IMR-90 (cell line): Measurements from ENCODE around the gene PDLIM5. TPM values are rescaled to one million over a fixed set of nuclear protein-coding genes. Genes with fewer than 3 reads are reported as not detected.

ENCODE experiments used
- ATAC-seq: fragments of 200-7000 bp; cut with Tn5 transposase; 2 replicates; pipeline ENCODE4 v1.9.1; 2020; ENCODE audit warnings: low read depth, mild to moderate bottlenecking, moderate library complexity
- BruUV-seq: library from RNA; stranded (reverse); fragments of 400-500 nt; replicated peaks from 2 replicates; lab custom pipeline; 2021; lab: Mats Ljungman, UMichigan
- CTCF ChIA-PET: fragments of 300-600 bp; formaldehyde crosslinking; extraction: SDS; loops from one replicate; lab custom pipeline; 2021; ENCODE audit warnings: antibody characterized with exemption; lab: Yijun Ruan, JAX
- POLR2A ChIA-PET: fragments of 300-600 bp; sonication (Branson Sonifier 250); formaldehyde crosslinking; loops from one replicate; lab custom pipeline; 2022; ENCODE audit warnings: antibody characterized with exemption; ENCODE audit not compliant: unreplicated experiment; lab: Charles Lee
- DNase-seq: peaks from one replicate; pipeline ENCODE4 v3.0.0; 2013
- H2AFZ ChIP-seq: replicated peaks from 2 replicates; pipeline ENCODE3; 2013; ENCODE audit warnings: low read length, mild to moderate bottlenecking; ENCODE audit not compliant: poor library complexity
- H2AK5ac ChIP-seq: 2 replicates; pipeline ENCODE4 v1.6.1; 2013; ENCODE audit warnings: low read depth, low read length, inconsistent platforms
- H2AK9ac ChIP-seq: replicated peaks from 2 replicates; pipeline ENCODE3; 2013; ENCODE audit warnings: mild to moderate bottlenecking, low read depth, low read length, moderate library complexity; ENCODE audit not compliant: poor library complexity
- H2BK120ac ChIP-seq: 2 replicates; pipeline ENCODE4 v1.6.1; 2013; ENCODE audit warnings: low read depth, low read length, inconsistent platforms
- H2BK15ac ChIP-seq: 3 replicates; pipeline ENCODE4 v1.6.1; 2013; ENCODE audit warnings: low read depth, low read length, inconsistent platforms
- H2BK20ac ChIP-seq: 2 replicates; pipeline ENCODE4 v1.6.1; 2013; ENCODE audit warnings: low read depth, mild to moderate bottlenecking, inconsistent platforms, low read length, moderate library complexity
- H2BK5ac ChIP-seq: 2 replicates; pipeline ENCODE4 v1.6.1; 2013; ENCODE audit warnings: mild to moderate bottlenecking, low read depth, low read length, inconsistent platforms; ENCODE audit not compliant: poor library complexity, severe bottlenecking
- H3K14ac ChIP-seq: replicated peaks from 2 replicates; pipeline ENCODE4 v1.6.1; 2013; ENCODE audit warnings: low read depth, low read length, inconsistent platforms
- H3K18ac ChIP-seq: 2 replicates; pipeline ENCODE4 v1.6.1; 2013; ENCODE audit warnings: low read depth, low read length, control low read depth
- H3K23ac ChIP-seq: 2 replicates; pipeline ENCODE4 v1.6.1; 2013; ENCODE audit warnings: low read depth, low read length, inconsistent platforms
- H3K27ac ChIP-seq: 2 replicates; pipeline ENCODE4 v1.5.1; 2013; ENCODE audit warnings: mild to moderate bottlenecking, control low read depth, low read length; ENCODE audit not compliant: insufficient read depth
- H3K27me3 ChIP-seq: 2 replicates; pipeline ENCODE4 v1.6.1; 2013; ENCODE audit warnings: low read length; ENCODE audit not compliant: control insufficient read depth, insufficient read depth
- H3K36me3 ChIP-seq: 2 replicates; pipeline ENCODE4 v1.6.1; 2013; ENCODE audit warnings: low read length, mixed read lengths; ENCODE audit not compliant: control insufficient read depth, insufficient read depth
- H3K4ac ChIP-seq: 2 replicates; pipeline ENCODE4 v1.6.1; 2013; ENCODE audit warnings: low read depth, low read length, inconsistent platforms
- H3K4me1 ChIP-seq: 2 replicates; pipeline ENCODE4 v1.6.1; 2013; ENCODE audit warnings: low read length, mixed read lengths; ENCODE audit not compliant: control insufficient read depth, insufficient read depth
- H3K4me2 ChIP-seq: 2 replicates; pipeline ENCODE4 v1.6.1; 2013; ENCODE audit warnings: low read depth, mild to moderate bottlenecking, control low read depth, low read length, moderate library complexity
- H3K4me3 ChIP-seq: 2 replicates; pipeline ENCODE4 v1.5.1; 2013; ENCODE audit warnings: low read depth, mild to moderate bottlenecking, control low read depth, low read length, moderate library complexity; ENCODE audit not compliant: insufficient read depth
- H3K56ac ChIP-seq: 2 replicates; pipeline ENCODE4 v1.6.1; 2013; ENCODE audit warnings: low read length, inconsistent platforms; ENCODE audit not compliant: insufficient read depth; ENCODE audit errors: extremely low read depth
- H3K79me1 ChIP-seq, 2 experiments: 2 replicates each; pipeline ENCODE4 v1.6.1; 2013; ENCODE audit warnings: low read length in 2 of 2, inconsistent platforms in 1 of 2, low read depth in 1 of 2
- H3K9ac ChIP-seq: 2 replicates; pipeline ENCODE4 v1.6.1; 2013; ENCODE audit warnings: low read depth, low read length, control low read depth
- H3K9me1 ChIP-seq: 2 replicates; pipeline ENCODE4 v1.6.1; 2013; ENCODE audit warnings: low read length, inconsistent platforms; ENCODE audit not compliant: insufficient read depth
- H3K9me3 ChIP-seq: 2 replicates; pipeline ENCODE4 v1.6.1; 2013; ENCODE audit warnings: low read length; ENCODE audit not compliant: control insufficient read depth, insufficient read depth
- H4K20me1 ChIP-seq: 2 replicates; pipeline ENCODE4 v1.6.1; 2013; ENCODE audit warnings: low read length, inconsistent platforms; ENCODE audit not compliant: insufficient read depth
- H4K5ac ChIP-seq: 2 replicates; pipeline ENCODE4 v1.6.1; 2013; ENCODE audit warnings: mild to moderate bottlenecking, low read depth, low read length, control low read depth
- H4K8ac ChIP-seq, 2 experiments: 2 replicates each; pipeline ENCODE4 v1.6.1; 2013; ENCODE audit warnings: low read depth in 2 of 2, low read length in 2 of 2, control low read depth in 1 of 2, inconsistent platforms in 1 of 2
- H4K91ac ChIP-seq: 2 replicates; pipeline ENCODE4 v1.6.1; 2013; ENCODE audit warnings: low read depth, low read length, inconsistent platforms; ENCODE audit not compliant: insufficient read depth
- BHLHE40 ChIP-seq: fragments of 150-350 bp; IDR thresholded peaks from 2 replicates; pipeline ENCODE4 v1.6.1; 2016; ENCODE audit warnings: mild to moderate bottlenecking, low read depth, low read length
- CEBPB ChIP-seq: IDR thresholded peaks from 2 replicates; pipeline ENCODE4 v1.6.1; 2012; ENCODE audit warnings: low read depth, low read length, improper control_type of control experiment
- CHD1 ChIP-seq: IDR thresholded peaks from 2 replicates; pipeline ENCODE4 v1.6.1; 2012; ENCODE audit warnings: low read depth, low read length, improper control_type of control experiment
- FOS ChIP-seq: fragments of 150-350 bp; IDR thresholded peaks from 2 replicates; pipeline ENCODE4 v1.6.1; 2016; ENCODE audit warnings: low read depth, low read length
- MAFK ChIP-seq: IDR thresholded peaks from 2 replicates; pipeline ENCODE4 v1.6.1; 2012; ENCODE audit warnings: low read depth, low read length, improper control_type of control experiment
- MAZ ChIP-seq: IDR thresholded peaks from 2 replicates; pipeline ENCODE4 v1.6.1; 2012; ENCODE audit warnings: low read depth, mild to moderate bottlenecking, low read length, improper control_type of control experiment, moderate library complexity, borderline replicate concordance
- MXI1 ChIP-seq: IDR thresholded peaks from 2 replicates; pipeline ENCODE4 v1.6.1; 2012; ENCODE audit warnings: low read depth, mild to moderate bottlenecking, low read length, moderate library complexity, borderline replicate concordance
- NFE2L2 ChIP-seq: fragments of 150-350 bp; IDR thresholded peaks from 2 replicates; pipeline ENCODE4 v1.6.1; 2016; ENCODE audit warnings: low read depth, mild to moderate bottlenecking, low read length
- POLR2A ChIP-seq: IDR thresholded peaks from 2 replicates; pipeline ENCODE4 v1.6.1; 2012; ENCODE audit warnings: mild to moderate bottlenecking, low read depth, low read length
- RAD21 ChIP-seq: IDR thresholded peaks from 2 replicates; pipeline ENCODE4 v1.6.1; 2012; ENCODE audit warnings: low read length, improper control_type of control experiment
- RCOR1 ChIP-seq: IDR thresholded peaks from 2 replicates; pipeline ENCODE4 v1.6.1; 2012; ENCODE audit warnings: mild to moderate bottlenecking, low read length, improper control_type of control experiment; ENCODE audit not compliant: insufficient replicate concordance
- RFX5 ChIP-seq: IDR thresholded peaks from 2 replicates; pipeline ENCODE4 v1.8.0; 2012; ENCODE audit warnings: low read depth, mild to moderate bottlenecking, low read length, moderate library complexity
- SMC3 ChIP-seq: fragments of 150-350 bp; IDR thresholded peaks from 2 replicates; pipeline ENCODE4 v1.6.1; 2016; ENCODE audit warnings: low read depth, mild to moderate bottlenecking, antibody characterized with exemption, low read length, moderate library complexity
- WGBS, 2 experiments: methylation state at CpG; one replicate each; pipeline versions ENCODE4 v1.1.5 to v1.1.7; 2013; ENCODE audit warnings: missing lambda C conversion rate in 2 of 2; ENCODE audit not compliant: insufficient read length in 1 of 2; ENCODE audit errors: extremely low coverage in 2 of 2; 5-methylcytosine and 5-hydroxymethylcytosine counted together
- dilution Hi-C: fragments of 300-500 bp; cut with HindIII; formaldehyde crosslinking; loops from one replicate; pipeline ENCODE4 v1.14.3; 2018; ENCODE audit warnings: low sequenced_read_pairs; ENCODE audit not compliant: unreplicated experiment
- in situ Hi-C: fragments of 300-500 bp; cut with MboI; formaldehyde crosslinking; loops from 3 replicates; pipeline ENCODE4 v1.14.3; 2019; ENCODE audit warnings: low sequenced_read_pairs, inconsistent platforms, mixed read lengths
- intact Hi-C: fragments of 100-400 bp; cut with micrococcal nuclease; formaldehyde crosslinking; loops from 2 replicates; pipeline ENCODE4 v1.10.0; 2022
- polyA plus RNA-seq, 3 experiments: library from polyadenylated mRNA; depleted of rRNA; stranded (reverse); fragments of >200 nt; gene quantifications; 2 replicates each; pipeline ENCODE4 v1.2.3, GENCODE V29; 2012; ENCODE audit warnings: low replicate concordance in 1 of 3
- total RNA-seq: library from RNA; depleted of rRNA; stranded (reverse); fragments of >200 nt; gene quantifications from 2 replicates; pipeline ENCODE4 v1.2.3, GENCODE V29; 2012
- TF ChIP-seq, protein P1 (sequence below): fragments of 150-350 bp; IDR thresholded peaks from 2 replicates; pipeline ENCODE4 v1.6.1; 2016; ENCODE audit warnings: low read depth, mild to moderate bottlenecking, low read length, moderate library complexity, borderline replicate concordance
- TF ChIP-seq, protein P2 (sequence below): conservative IDR thresholded peaks from 2 replicates; pipeline ENCODE4 v1.5.1; 2012; ENCODE audit warnings: mild to moderate bottlenecking, low read depth, low read length, improper control_type of control experiment
- TF ChIP-seq, protein P3 (sequence below): fragments of 150-350 bp; IDR thresholded peaks from 2 replicates; pipeline ENCODE4 v1.6.1; 2017; ENCODE audit warnings: mild to moderate bottlenecking, antibody characterized with exemption, low read length, low read depth

Gene PDLIM5
- total and polyA plus RNA-seq, 2 of the 4 experiments (the other 2 are of a cell fraction), result 96.5 to 188 TPM

DNA sequence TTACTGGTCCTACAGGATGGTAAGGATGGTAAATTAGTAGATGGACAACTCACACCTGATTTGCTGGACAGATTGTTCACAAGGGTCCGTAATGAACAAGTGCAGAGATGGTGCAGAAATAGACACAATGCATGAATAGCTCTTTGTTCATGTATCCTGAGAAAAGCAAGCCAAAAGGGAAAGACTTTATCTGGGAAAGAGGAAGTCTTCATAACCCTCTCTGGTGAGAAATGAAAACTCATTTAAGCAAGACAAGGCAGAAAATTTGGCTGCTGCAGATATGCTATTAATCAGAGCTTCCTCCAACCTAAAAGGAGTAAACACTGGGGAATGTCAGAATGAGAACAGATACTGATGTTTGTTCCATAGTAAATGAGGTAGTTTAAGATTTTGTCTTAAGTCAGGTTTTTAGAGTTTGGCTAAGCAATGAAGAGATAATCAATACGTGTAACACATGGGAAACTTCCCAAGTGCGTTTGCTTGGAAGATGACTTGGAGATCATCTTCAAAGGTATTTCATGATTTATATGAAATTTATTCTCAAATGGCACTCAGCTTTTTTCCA lies 153.6 kb downstream of the PDLIM5 start:
- WGBS, 2 experiments, result no CpG with 5 or more reads among the region's 3 CpGs
- CTCF ChIA-PET, result no interaction called here
- no peak overlapping the region for H4K8ac ChIP-seq

More for the DNA sequence above, 153.6 kb downstream of the PDLIM5 start:
- H3K4me1 ChIP-seq, result peaks cover 4% of the 10 kb centered on the region; the same call in 1 of the 2 replicates
- no peak overlapping the region for H3K9ac ChIP-seq
- no peak overlapping the region for H3K4ac ChIP-seq
- H3K4me2 ChIP-seq, result no peak overlapping the region
- H3K18ac ChIP-seq, result no peak overlapping the region
- in situ Hi-C loops (no loop called here), dilution Hi-C loops (no loop called here), intact Hi-C loops (no loop called here)
- no peak overlapping the region for H2BK5ac ChIP-seq
- peaks cover 22% of the 10 kb centered on the region for H4K20me1 ChIP-seq
- no peak overlapping the region for H3K23ac ChIP-seq
- H2AK5ac ChIP-seq, result no peak overlapping the region
- no TSS peak for BruUV-seq
- DNase-seq, result no peak
- no peak for TF ChIP-seq FOS
- TF ChIP-seq MAZ, result no peak
- no peak for TF ChIP-seq SMC3
- TF ChIP-seq RCOR1, result no peak
- TF ChIP-seq BHLHE40, result no peak
- TF ChIP-seq, protein P1, sequence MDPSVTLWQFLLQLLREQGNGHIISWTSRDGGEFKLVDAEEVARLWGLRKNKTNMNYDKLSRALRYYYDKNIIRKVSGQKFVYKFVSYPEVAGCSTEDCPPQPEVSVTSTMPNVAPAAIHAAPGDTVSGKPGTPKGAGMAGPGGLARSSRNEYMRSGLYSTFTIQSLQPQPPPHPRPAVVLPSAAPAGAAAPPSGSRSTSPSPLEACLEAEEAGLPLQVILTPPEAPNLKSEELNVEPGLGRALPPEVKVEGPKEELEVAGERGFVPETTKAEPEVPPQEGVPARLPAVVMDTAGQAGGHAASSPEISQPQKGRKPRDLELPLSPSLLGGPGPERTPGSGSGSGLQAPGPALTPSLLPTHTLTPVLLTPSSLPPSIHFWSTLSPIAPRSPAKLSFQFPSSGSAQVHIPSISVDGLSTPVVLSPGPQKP, result no peak
- no peak for TF ChIP-seq CHD1
- no peak for TF ChIP-seq RAD21
- TF ChIP-seq MAFK, result no peak
- TF ChIP-seq NFE2L2, result no peak
- TF ChIP-seq RFX5, result no peak
- TF ChIP-seq MXI1, result no peak
- TF ChIP-seq, protein P2, sequence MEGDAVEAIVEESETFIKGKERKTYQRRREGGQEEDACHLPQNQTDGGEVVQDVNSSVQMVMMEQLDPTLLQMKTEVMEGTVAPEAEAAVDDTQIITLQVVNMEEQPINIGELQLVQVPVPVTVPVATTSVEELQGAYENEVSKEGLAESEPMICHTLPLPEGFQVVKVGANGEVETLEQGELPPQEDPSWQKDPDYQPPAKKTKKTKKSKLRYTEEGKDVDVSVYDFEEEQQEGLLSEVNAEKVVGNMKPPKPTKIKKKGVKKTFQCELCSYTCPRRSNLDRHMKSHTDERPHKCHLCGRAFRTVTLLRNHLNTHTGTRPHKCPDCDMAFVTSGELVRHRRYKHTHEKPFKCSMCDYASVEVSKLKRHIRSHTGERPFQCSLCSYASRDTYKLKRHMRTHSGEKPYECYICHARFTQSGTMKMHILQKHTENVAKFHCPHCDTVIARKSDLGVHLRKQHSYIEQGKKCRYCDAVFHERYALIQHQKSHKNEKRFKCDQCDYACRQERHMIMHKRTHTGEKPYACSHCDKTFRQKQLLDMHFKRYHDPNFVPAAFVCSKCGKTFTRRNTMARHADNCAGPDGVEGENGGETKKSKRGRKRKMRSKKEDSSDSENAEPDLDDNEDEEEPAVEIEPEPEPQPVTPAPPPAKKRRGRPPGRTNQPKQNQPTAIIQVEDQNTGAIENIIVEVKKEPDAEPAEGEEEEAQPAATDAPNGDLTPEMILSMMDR, result no peak
- no peak for TF ChIP-seq CEBPB
- TF ChIP-seq POLR2A, result no peak
- TF ChIP-seq, protein P3, sequence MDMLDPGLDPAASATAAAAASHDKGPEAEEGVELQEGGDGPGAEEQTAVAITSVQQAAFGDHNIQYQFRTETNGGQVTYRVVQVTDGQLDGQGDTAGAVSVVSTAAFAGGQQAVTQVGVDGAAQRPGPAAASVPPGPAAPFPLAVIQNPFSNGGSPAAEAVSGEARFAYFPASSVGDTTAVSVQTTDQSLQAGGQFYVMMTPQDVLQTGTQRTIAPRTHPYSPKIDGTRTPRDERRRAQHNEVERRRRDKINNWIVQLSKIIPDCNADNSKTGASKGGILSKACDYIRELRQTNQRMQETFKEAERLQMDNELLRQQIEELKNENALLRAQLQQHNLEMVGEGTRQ, result no peak
- H4K91ac ChIP-seq, result no peak overlapping the region
- ATAC-seq, result no peak
- no peaks in the 10 kb centered on the region for H3K27me3 ChIP-seq
- no peak overlapping the region for H3K27ac ChIP-seq
- H2AK9ac ChIP-seq, result no peak overlapping the region
- no peaks in the 10 kb centered on the region for H3K9me3 ChIP-seq
- peaks cover 26% of the 10 kb centered on the region in 2 experiments for H3K79me1 ChIP-seq
- no peak overlapping the region for H2BK120ac ChIP-seq
- no peak overlapping the region for H2BK20ac ChIP-seq
- peaks cover 8% of the 10 kb centered on the region; the same call in 1 of the 2 replicates for H3K9me1 ChIP-seq
- H2BK15ac ChIP-seq, result no peak overlapping the region
- H3K36me3 ChIP-seq, result peaks cover 1% of the 10 kb centered on the region; the same call in 1 of the 2 replicates
- H3K56ac ChIP-seq, result no peak overlapping the region
- no peak overlapping the region for H4K5ac ChIP-seq
- POLR2A ChIA-PET, result interaction anchor here (0.6 kb wide), 1 partner anchor 328 kb away, joined by 5 read pairs; no protein-coding TSS in a partner anchor
- no peak overlapping the region for H2AFZ ChIP-seq
- H3K4me3 ChIP-seq, result no peak overlapping the region
- no peak overlapping the region for H3K14ac ChIP-seq
